PC-3 (cell line): ENCODE data around the gene FUS. TPM values are rescaled to one million over a fixed set of nuclear protein-coding genes. Genes with fewer than 3 reads are reported as not detected.

Experiments
- ATAC-seq: fragments of 200-7000 bp; cut with Tn5 transposase; 2 replicates; pipeline ENCODE4 v1.9.1; 2020; ENCODE audit warnings: mild to moderate bottlenecking, moderate library complexity
- BruUV-seq: library from RNA; stranded (reverse); fragments of 400-500 nt; replicated peaks from 2 replicates; lab custom pipeline; 2021; lab: Mats Ljungman, UMichigan
- CTCF ChIA-PET: fragments of 300-600 bp; sonication (Branson Sonifier 250); formaldehyde crosslinking; loops from one replicate; lab custom pipeline; 2022; ENCODE audit warnings: antibody characterized with exemption; lab: Charles Lee
- POLR2A ChIA-PET: fragments of 300-600 bp; sonication (Branson Sonifier 250); formaldehyde crosslinking; loops from one replicate; lab custom pipeline; 2022; ENCODE audit warnings: antibody characterized with exemption; ENCODE audit not compliant: unreplicated experiment; lab: Charles Lee
- DNase-seq: peaks from one replicate; pipeline ENCODE4 v3.0.0-alpha.2; 2015
- H2AFZ ChIP-seq: fragments of 300-600 bp; sonication (generic); 2 replicates; pipeline ENCODE4 v1.6.0; 2016; ENCODE audit warnings: antibody characterized with exemption, low read length
- H3F3A ChIP-seq: fragments of 300-600 bp; sonication (generic); one replicate; pipeline ENCODE4 v1.6.0; 2017; ENCODE audit warnings: antibody characterized with exemption, low read length, control low read depth, mild to moderate bottlenecking; ENCODE audit not compliant: unreplicated experiment
- H3K27ac ChIP-seq: fragments of 300-600 bp; sonication (generic); 2 replicates; pipeline ENCODE4 v1.5.1; 2016; ENCODE audit warnings: mild to moderate bottlenecking, low read length
- H3K27me3 ChIP-seq: fragments of 300-600 bp; sonication (generic); 2 replicates; pipeline ENCODE4 v1.6.1; 2016; ENCODE audit warnings: low read length, mixed read lengths
- H3K36me3 ChIP-seq: fragments of 300-600 bp; sonication (generic); 2 replicates; pipeline ENCODE4 v1.6.1; 2016; ENCODE audit warnings: low read depth, mixed run types, low read length, mixed read lengths
- H3K4me1 ChIP-seq: fragments of 300-600 bp; sonication (generic); 2 replicates; pipeline ENCODE4 v1.5.1; 2016; ENCODE audit warnings: low read length; ENCODE audit not compliant: insufficient read depth
- H3K4me2 ChIP-seq: fragments of 300-600 bp; sonication (generic); 2 replicates; pipeline ENCODE4 v1.6.0; 2016; ENCODE audit warnings: low read length
- H3K4me3 ChIP-seq: fragments of 300-600 bp; sonication (generic); 2 replicates; pipeline ENCODE4 v1.5.1; 2016; ENCODE audit warnings: mild to moderate bottlenecking, low read length, mixed read lengths
- H3K79me2 ChIP-seq: fragments of 300-600 bp; sonication (generic); 2 replicates; pipeline ENCODE4 v1.6.1; 2017; ENCODE audit warnings: low read length, mixed read lengths
- H3K9ac ChIP-seq: fragments of 300-600 bp; sonication (generic); 2 replicates; pipeline ENCODE4 v1.6.0; 2016; ENCODE audit warnings: mild to moderate bottlenecking, low read length
- H3K9me2 ChIP-seq: fragments of 300-600 bp; sonication (generic); replicated peaks from 2 replicates; pipeline ENCODE4 v1.6.1; 2016; ENCODE audit warnings: mixed run types, low read length, mixed read lengths
- H3K9me3 ChIP-seq: fragments of 300-600 bp; sonication (generic); 2 replicates; pipeline ENCODE4 v1.6.1; 2016; ENCODE audit warnings: low read length, mixed read lengths
- H4K20me1 ChIP-seq: fragments of 300-600 bp; sonication (generic); 2 replicates; pipeline ENCODE4 v1.6.1; 2016; ENCODE audit warnings: low read length, mixed read lengths
- EZH2 ChIP-seq: fragments of 300-600 bp; sonication (generic); IDR thresholded peaks from one replicate; pipeline ENCODE4 v1.6.1; 2017; ENCODE audit warnings: antibody characterized with exemption, mild to moderate bottlenecking, low read length; ENCODE audit not compliant: unreplicated experiment
- EZH2phosphoT487 ChIP-seq: fragments of 300-600 bp; sonication (generic); IDR thresholded peaks from 2 replicates; pipeline ENCODE4 v1.6.1; 2018; ENCODE audit warnings: mild to moderate bottlenecking, antibody characterized with exemption, low read length, borderline replicate concordance
- intact Hi-C: fragments of 100-400 bp; cut with micrococcal nuclease; formaldehyde crosslinking; loops from 2 replicates; pipeline ENCODE4 v1.9.0; 2023
- total RNA-seq: library from RNA; depleted of rRNA; stranded (reverse); fragments of >200 nt; gene quantifications from 2 replicates; pipeline ENCODE4 v1.2.3, GENCODE V29; 2014
- TF ChIP-seq, protein P1 (sequence below): fragments of 300-600 bp; sonication (generic); conservative IDR thresholded peaks from 2 replicates; pipeline ENCODE4 v1.5.1; 2017; ENCODE audit warnings: antibody characterized with exemption, low read depth, mild to moderate bottlenecking, low read length

Gene FUS
- total RNA-seq, 1 experiment from 2014 or later: 43.0 TPM

DNA sequence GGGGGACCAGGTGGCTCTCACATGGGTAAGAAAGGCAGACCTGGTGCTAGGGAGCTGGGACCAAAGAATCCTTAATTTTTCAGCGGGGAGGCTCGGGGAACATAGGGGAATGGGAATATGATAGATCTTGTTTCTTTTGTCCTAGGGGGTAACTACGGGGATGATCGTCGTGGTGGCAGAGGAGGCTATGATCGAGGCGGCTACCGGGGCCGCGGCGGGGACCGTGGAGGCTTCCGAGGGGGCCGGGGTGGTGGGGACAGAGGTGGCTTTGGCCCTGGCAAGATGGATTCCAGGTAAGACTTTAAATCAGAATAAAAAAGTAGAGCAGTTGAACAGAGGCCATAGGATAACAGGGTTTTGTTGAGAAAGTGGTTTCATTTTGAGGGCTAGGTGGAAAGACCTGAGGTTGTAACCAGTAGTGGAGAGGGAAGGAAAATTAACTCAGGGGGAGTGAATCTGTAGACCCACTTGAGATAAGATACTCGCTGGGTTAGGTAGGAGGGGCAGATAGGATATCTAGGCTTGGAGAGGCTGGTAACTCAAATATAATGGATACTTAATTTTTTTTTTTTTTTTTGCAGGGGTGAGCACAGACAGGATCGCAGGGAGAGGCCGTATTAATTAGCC is 11.0 kb downstream of the FUS start:
- intact Hi-C loops: no loop called here
- H3K9ac ChIP-seq: no peak overlapping the region
- peaks cover 82% of the 10 kb centered on the region for H3K36me3 ChIP-seq
- H3K4me1 ChIP-seq: no peaks in the 10 kb centered on the region
- H3K4me2 ChIP-seq: no peak overlapping the region
- ChIA-PET POLR2A (no interaction called here), CTCF (no interaction called here)
- H3K4me3 ChIP-seq: no peak overlapping the region
- no peaks in the 10 kb centered on the region for H3K9me3 ChIP-seq
- peaks cover 65% of the 10 kb centered on the region for H4K20me1 ChIP-seq
- no peaks in the 10 kb centered on the region for H3K27me3 ChIP-seq
- H3F3A ChIP-seq: no peaks in the 10 kb centered on the region
- DNase-seq (no peak), ATAC-seq (no peak)
- H3K27ac ChIP-seq: no peak overlapping the region
- no peaks in the 10 kb centered on the region for H3K9me2 ChIP-seq
- H2AFZ ChIP-seq: no peak overlapping the region
- H3K79me2 ChIP-seq: peaks cover 19% of the 10 kb centered on the region
- TF ChIP-seq, protein P1, sequence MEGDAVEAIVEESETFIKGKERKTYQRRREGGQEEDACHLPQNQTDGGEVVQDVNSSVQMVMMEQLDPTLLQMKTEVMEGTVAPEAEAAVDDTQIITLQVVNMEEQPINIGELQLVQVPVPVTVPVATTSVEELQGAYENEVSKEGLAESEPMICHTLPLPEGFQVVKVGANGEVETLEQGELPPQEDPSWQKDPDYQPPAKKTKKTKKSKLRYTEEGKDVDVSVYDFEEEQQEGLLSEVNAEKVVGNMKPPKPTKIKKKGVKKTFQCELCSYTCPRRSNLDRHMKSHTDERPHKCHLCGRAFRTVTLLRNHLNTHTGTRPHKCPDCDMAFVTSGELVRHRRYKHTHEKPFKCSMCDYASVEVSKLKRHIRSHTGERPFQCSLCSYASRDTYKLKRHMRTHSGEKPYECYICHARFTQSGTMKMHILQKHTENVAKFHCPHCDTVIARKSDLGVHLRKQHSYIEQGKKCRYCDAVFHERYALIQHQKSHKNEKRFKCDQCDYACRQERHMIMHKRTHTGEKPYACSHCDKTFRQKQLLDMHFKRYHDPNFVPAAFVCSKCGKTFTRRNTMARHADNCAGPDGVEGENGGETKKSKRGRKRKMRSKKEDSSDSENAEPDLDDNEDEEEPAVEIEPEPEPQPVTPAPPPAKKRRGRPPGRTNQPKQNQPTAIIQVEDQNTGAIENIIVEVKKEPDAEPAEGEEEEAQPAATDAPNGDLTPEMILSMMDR: no peak
- TF ChIP-seq EZH2phosphoT487 (no peak), EZH2 (no peak)
- no TSS peak for BruUV-seq

DNA sequence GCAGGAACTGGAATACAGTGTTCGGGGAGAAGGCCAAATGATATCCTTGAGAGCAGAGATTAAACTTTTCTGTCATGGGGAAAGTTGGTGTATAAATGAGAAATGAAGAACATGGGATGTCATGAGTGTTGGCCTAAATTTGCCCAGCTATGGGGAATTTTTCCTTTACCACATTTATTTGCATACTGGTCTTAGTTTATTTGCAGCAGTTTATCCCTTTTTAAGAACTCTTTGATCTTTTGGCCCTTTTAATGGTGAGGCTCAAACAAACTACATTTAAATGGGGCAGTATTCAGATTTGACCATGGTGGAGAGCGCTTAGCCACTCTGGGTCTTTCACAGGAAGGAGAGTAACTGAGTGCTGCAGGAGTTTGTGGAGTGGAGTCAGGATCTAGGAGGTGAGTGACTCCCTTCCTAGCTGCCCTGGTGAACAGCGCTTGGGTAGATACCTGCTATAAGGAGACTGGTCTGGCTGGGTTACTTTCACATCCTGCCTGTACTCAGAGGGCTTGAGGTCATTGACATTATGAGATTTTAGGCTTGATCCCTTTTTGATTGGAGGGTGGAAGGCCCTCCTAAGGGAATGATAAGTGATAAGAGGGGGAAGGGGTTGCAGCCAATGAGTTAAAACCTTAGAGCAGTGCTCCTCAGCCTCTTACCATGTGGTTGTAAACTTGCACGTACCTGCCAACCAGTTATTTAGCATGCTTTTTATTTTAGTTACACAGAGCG is 11.9 kb downstream of the FUS start:
- peaks cover 9% of the 10 kb centered on the region for H3K79me2 ChIP-seq

More for the DNA sequence above, 11.9 kb downstream of the FUS start:
- Histone ChIP-seq H3K4me1 (no peaks in the 10 kb centered on the region), H3F3A (no peaks in the 10 kb centered on the region), H2AFZ (no peak overlapping the region), H3K27ac (no peak overlapping the region), H3K4me2 (no peak overlapping the region), H3K9me2 (no peaks in the 10 kb centered on the region), H3K36me3 (peaks cover 79% of the 10 kb centered on the region), H3K27me3 (no peaks in the 10 kb centered on the region), H4K20me1 (peaks cover 62% of the 10 kb centered on the region), H3K4me3 (no peak overlapping the region), H3K9ac (no peak overlapping the region), H3K9me3 (no peaks in the 10 kb centered on the region)
- CTCF ChIA-PET: no interaction called here
- ATAC-seq (no peak), DNase-seq (no peak)
- no peak for TF ChIP-seq EZH2
- TF ChIP-seq EZH2phosphoT487: no peak
- TF ChIP-seq, protein P1: no peak
- POLR2A ChIA-PET: no interaction called here
- no TSS peak for BruUV-seq
- intact Hi-C loops: no loop called here
